Measurements from ENCODE around the gene C6orf52. TPM values are rescaled to one million over a fixed set of nuclear protein-coding genes. Genes with fewer than 3 reads are reported as not detected.

C6orf52 gene
- total RNA-seq, 2 donors from 2014 or later: 1.8 TPM; not detected in 1

Other genes with a start within 250 kb of the C6orf52 start
- 10 to 100 TPM; 12.2 to 20.3 TPM for gene GCNT2, start 173.3 kb downstream of the C6orf52 start, total RNA-seq
- gene PAK1IP1, start 356 bp upstream of the C6orf52 start, total RNA-seq: 1 to 10 TPM; 7.5 to 9.4 TPM
- 10 to 100 TPM; 77.2 to 98.0 TPM for gene TMEM14C, start 28.5 kb upstream of the C6orf52 start, total RNA-seq
- 10 to 100 TPM; 61.1 to 62.6 TPM for gene TMEM14B, start 53.2 kb upstream of the C6orf52 start, total RNA-seq
- under 1 TPM in 1 of 2 donors, not detected in 1; 0.06 TPM for gene MAK, start 143.9 kb upstream of the C6orf52 start, total RNA-seq
- not detected for gene GCM2, start 187.4 kb upstream of the C6orf52 start, total RNA-seq
- gene SYCP2L, start 192.4 kb upstream of the C6orf52 start, total RNA-seq: under 1 TPM in 1 of 2 donors, not detected in 1; 0.18 TPM